Immature natural killer cell (primary cell): Measurements from ENCODE around the gene PLD6. TPM values are rescaled to one million over a fixed set of nuclear protein-coding genes. Genes with fewer than 3 reads are reported as not detected.
"Not testable (repeated sequence)": the region's sequence is repeated elsewhere in the genome, so short reads cannot be mapped to it uniquely, and the experiment has no call there.

Experiments
- DNase-seq, 3 donors: peaks; one replicate each; pipeline ENCODE4 v3.0.0; 2022; ENCODE audit warnings: mixed read lengths in 1 of 3
- H3K27ac Mint-ChIP-seq, 6 donors: one replicate each; pipeline ENCODE4 v1.8.0; 2020; ENCODE audit warnings: mixed read lengths in 6 of 6, mild to moderate bottlenecking in 5 of 6, inconsistent platforms in 4 of 6, moderate library complexity in 3 of 6
- H3K27me3 Mint-ChIP-seq, 3 donors: one replicate each; pipeline ENCODE4 v1.8.0; 2020 to 2021; ENCODE audit warnings: low read depth in 3 of 3, mild to moderate bottlenecking in 3 of 3, mixed read lengths in 3 of 3, moderate library complexity in 3 of 3, inconsistent platforms in 1 of 3
- H3K36me3 Mint-ChIP-seq, 3 donors: one replicate each; pipeline ENCODE4 v1.8.0; 2020; ENCODE audit warnings: mixed read lengths in 3 of 3, inconsistent platforms in 2 of 3, mild to moderate bottlenecking in 2 of 3
- H3K4me1 Mint-ChIP-seq, 2 donors: one replicate each; pipeline ENCODE4 v1.8.0; 2020; ENCODE audit warnings: inconsistent platforms in 2 of 2, mild to moderate bottlenecking in 2 of 2, mixed read lengths in 2 of 2, moderate library complexity in 1 of 2
- H3K4me3 Mint-ChIP-seq, 5 donors: one replicate each; pipeline ENCODE4 v1.8.0; 2020; ENCODE audit warnings: mild to moderate bottlenecking in 5 of 5, mixed read lengths in 5 of 5, inconsistent platforms in 3 of 5, moderate library complexity in 3 of 5
- H3K9me3 Mint-ChIP-seq, 6 donors: one replicate each; pipeline ENCODE4 v1.8.0; 2020; ENCODE audit warnings: mild to moderate bottlenecking in 6 of 6, mixed read lengths in 6 of 6, inconsistent platforms in 4 of 6, moderate library complexity in 3 of 6
- polyA plus RNA-seq, 3 donors: library from polyadenylated mRNA; unstranded; fragments of 300-500 nt; fragmentation: Illumina TruSeq; gene quantifications; one replicate each; pipeline ENCODE4 v1.2.3, GENCODE V29; 2021

PLD6 gene
- polyA plus RNA-seq, 3 donors from 2014 or later: 0.41 to 2.5 (median 1.4) TPM

- Mint-ChIP-seq H3K27me3 (peaks cover 5 to 20% (median 10%) of the 10 kb centered on the region in 3 donors), H3K9me3 (no peaks in the 10 kb centered on the region), H3K27ac (no peak overlapping the region), H3K4me3 (no peak overlapping the region), H3K36me3 (peaks cover 0 to 5% (median 3%) of the 10 kb centered on the region in 3 donors), H3K4me1 (peaks cover 38 to 40% of the 10 kb centered on the region in 2 donors)
- no peak for DNase-seq
Observed at GRCh38 chr17:17201907-17202306, 4.2 kb downstream of the PLD6 start.

- peaks cover 34 to 38% of the 10 kb centered on the region in 2 donors for H3K4me1 Mint-ChIP-seq
Observed at GRCh38 chr17:17201271-17201670, 4.9 kb downstream of the PLD6 start.

GRCh38 chr17:17200831-17201230, 5.3 kb downstream of the PLD6 start:
- DNase-seq: no peak
- Mint-ChIP-seq H3K4me3 (no peak overlapping the region), H3K4me1 (peaks cover 34 to 38% of the 10 kb centered on the region in 2 donors), H3K9me3 (no peaks in the 10 kb centered on the region), H3K27ac (no peak overlapping the region), H3K36me3 (peaks cover 0 to 5% (median 3%) of the 10 kb centered on the region in 3 donors), H3K27me3 (peaks cover 2 to 11% (median 4%) of the 10 kb centered on the region in 3 donors)

More at GRCh38 chr17:17201271-17201670, 4.9 kb downstream of the PLD6 start:
- H3K4me3 Mint-ChIP-seq: no peak overlapping the region
- no peak overlapping the region for H3K27ac Mint-ChIP-seq
- H3K27me3 Mint-ChIP-seq: peaks cover 4 to 14% (median 5%) of the 10 kb centered on the region in 3 donors
- no peak for DNase-seq
- H3K9me3 Mint-ChIP-seq: no peaks in the 10 kb centered on the region
- peaks cover 0 to 5% (median 3%) of the 10 kb centered on the region in 3 donors for H3K36me3 Mint-ChIP-seq

- Mint-ChIP-seq H3K27me3 (peaks cover 0 to 8% (median 0%) of the 10 kb centered on the region in 3 donors), H3K36me3 (peaks cover 0 to 5% (median 3%) of the 10 kb centered on the region in 3 donors), H3K4me3 (no peak overlapping the region), H3K27ac (no peak overlapping the region), H3K9me3 (no peaks in the 10 kb centered on the region), H3K4me1 (peaks cover 29 to 33% of the 10 kb centered on the region in 2 donors)
- no peak for DNase-seq
Observed at GRCh38 chr17:17200311-17200710, 5.8 kb downstream of the PLD6 start.

GRCh38 chr17:17198281-17198680, 7.9 kb downstream of the PLD6 start:
- H3K27ac Mint-ChIP-seq: no peak overlapping the region
- H3K9me3 Mint-ChIP-seq: no peaks in the 10 kb centered on the region
- peaks cover 8 to 13% of the 10 kb centered on the region in 2 donors for H3K4me1 Mint-ChIP-seq
- H3K36me3 Mint-ChIP-seq: peaks cover 0 to 5% (median 3%) of the 10 kb centered on the region in 3 donors
- no peak for DNase-seq
- H3K27me3 Mint-ChIP-seq: peaks cover 0 to 3% (median 2%) of the 10 kb centered on the region in 3 donors
- H3K4me3 Mint-ChIP-seq: no peak overlapping the region

GRCh38 chr17:17196776-17197175, 9.4 kb downstream of the PLD6 start:
- Mint-ChIP-seq H3K27me3 (peaks cover 0 to 3% (median 2%) of the 10 kb centered on the region in 3 donors), H3K4me1 (no peaks in the 10 kb centered on the region), H3K27ac (no peak overlapping the region), H3K36me3 (peaks cover 0 to 5% (median 0%) of the 10 kb centered on the region in 3 donors), H3K4me3 (no peak overlapping the region), H3K9me3 (no peaks in the 10 kb centered on the region)
- no peak for DNase-seq

DNA sequence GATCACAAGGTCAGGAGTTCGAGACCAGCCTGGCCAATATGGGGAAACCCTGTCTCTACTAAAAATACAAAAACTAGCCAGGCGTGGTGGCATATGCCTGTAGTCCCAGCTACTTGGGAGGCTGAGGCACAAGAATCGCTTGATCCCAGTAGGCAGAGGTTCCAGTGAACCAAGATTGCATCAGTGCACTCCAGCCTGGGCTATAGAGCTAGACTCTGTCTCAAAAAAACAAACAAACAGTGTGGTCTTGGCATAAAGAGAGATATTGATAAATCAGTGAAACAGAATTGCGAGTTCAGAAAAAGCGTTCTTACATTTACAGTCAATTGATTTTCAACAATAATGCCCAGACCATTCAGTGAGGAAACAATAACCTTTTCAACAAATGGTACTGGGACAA, 10.7 kb downstream of the PLD6 start:
- not testable (repeated sequence) for H3K27ac Mint-ChIP-seq, H3K4me3 Mint-ChIP-seq, H3K9me3 Mint-ChIP-seq, DNase-seq, H3K4me1 Mint-ChIP-seq, H3K36me3 Mint-ChIP-seq, H3K27me3 Mint-ChIP-seq

GRCh38 chr17:17191961-17192381, 14.2 kb downstream of the PLD6 start:
- Mint-ChIP-seq H3K4me3 (no peak overlapping the region), H3K27ac (no peak overlapping the region), H3K4me1 (no peaks in the 10 kb centered on the region), H3K36me3 (peaks cover 0 to 6% (median 0%) of the 10 kb centered on the region in 3 donors), H3K9me3 (no peaks in the 10 kb centered on the region), H3K27me3 (peaks cover 0 to 3% (median 0%) of the 10 kb centered on the region in 3 donors)
- DNase-seq: no peak

DNA sequence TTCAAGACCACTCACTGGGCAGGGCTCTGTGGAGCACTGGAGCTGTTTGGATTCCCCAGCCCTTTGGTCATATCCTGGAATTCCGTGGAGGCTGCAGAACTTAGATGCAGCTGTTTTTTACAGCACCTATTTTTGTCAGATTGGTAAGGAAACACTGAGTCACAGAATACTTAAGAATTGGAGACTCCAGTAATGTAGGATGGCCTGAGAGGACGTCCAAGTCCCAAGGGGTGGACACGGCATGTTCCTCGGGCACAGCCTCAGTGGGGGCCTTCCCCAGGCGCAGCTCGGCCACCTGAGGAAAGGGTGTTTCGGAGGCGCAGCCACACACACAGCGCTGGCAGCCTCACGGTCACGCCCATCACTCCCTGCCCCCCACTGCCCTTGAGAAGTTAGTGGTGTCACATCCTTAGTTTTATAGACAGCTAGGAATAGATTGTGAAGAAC, 14.8 kb downstream of the PLD6 start:
- no peak overlapping the region for H3K4me3 Mint-ChIP-seq

DNA sequence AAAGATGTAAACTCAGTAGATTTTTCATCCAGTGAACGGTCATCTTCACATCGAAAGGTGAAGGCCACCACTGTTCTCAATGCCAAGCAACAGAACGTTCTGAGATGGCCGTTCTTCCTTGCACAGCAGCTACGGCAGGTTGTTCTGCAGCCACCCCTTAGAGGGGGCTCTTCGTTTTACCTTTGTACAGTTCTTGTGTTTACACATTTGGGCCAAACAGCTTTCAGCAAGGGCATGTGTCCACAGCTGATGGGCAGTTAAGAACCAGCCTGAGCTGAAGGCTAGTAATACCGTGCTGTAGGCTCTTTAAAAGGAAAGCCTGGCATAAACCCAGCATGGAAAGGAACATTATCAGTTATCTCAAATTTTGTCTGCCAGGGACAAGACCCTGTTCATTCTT, 15.9 kb downstream of the PLD6 start:
- no peak overlapping the region for H3K4me3 Mint-ChIP-seq
- H3K36me3 Mint-ChIP-seq: peaks cover 0 to 6% (median 4%) of the 10 kb centered on the region in 3 donors
- H3K4me1 Mint-ChIP-seq: peaks cover 10 to 13% of the 10 kb centered on the region in 2 donors
- no peak overlapping the region for H3K27ac Mint-ChIP-seq
- peaks cover 0 to 4% (median 3%) of the 10 kb centered on the region in 3 donors for H3K27me3 Mint-ChIP-seq
- DNase-seq: no peak
- no peaks in the 10 kb centered on the region for H3K9me3 Mint-ChIP-seq

More for the DNA sequence above, 14.8 kb downstream of the PLD6 start:
- H3K9me3 Mint-ChIP-seq: no peaks in the 10 kb centered on the region
- peak overlapping the region in 1 of 6 donors; percentile 45 for H3K27ac Mint-ChIP-seq
- H3K27me3 Mint-ChIP-seq: peaks cover 0 to 3% (median 0%) of the 10 kb centered on the region in 3 donors
- peaks cover 0 to 1% of the 10 kb centered on the region in 2 donors for H3K4me1 Mint-ChIP-seq
- H3K36me3 Mint-ChIP-seq: peaks cover 0 to 6% (median 0%) of the 10 kb centered on the region in 3 donors
- no peak for DNase-seq

GRCh38 chr17:17189559-17189958, 16.6 kb downstream of the PLD6 start:
- Mint-ChIP-seq H3K4me1 (peaks cover 16 to 19% of the 10 kb centered on the region in 2 donors), H3K36me3 (peaks cover 0 to 6% (median 4%) of the 10 kb centered on the region in 3 donors), H3K27ac (no peak overlapping the region), H3K4me3 (no peak overlapping the region), H3K27me3 (peaks cover 2 to 4% (median 3%) of the 10 kb centered on the region in 3 donors), H3K9me3 (no peaks in the 10 kb centered on the region)
- DNase-seq: no peak

DNA sequence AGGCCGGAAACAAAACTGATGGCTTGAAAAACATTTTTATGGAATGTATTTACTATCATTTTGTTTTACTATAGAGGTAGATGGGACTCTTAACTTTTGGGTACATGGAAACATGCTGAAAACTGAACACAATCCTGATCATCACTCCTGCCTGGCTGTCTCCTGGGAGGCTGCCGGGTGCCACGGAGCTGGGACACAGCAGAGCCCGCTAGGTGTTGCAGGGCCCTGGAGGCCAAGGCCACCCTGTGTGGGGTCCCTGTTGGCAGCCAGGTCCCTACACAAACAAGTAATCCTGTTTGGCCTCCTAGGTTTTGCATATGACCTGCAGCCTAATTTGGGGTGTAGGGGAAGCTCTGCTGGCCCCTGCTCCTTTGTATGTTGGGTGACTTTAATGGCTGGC, 17.5 kb downstream of the PLD6 start:
- DNase-seq: no peak
- H3K4me1 Mint-ChIP-seq: peaks cover 25 to 29% of the 10 kb centered on the region in 2 donors
- no peak overlapping the region for H3K4me3 Mint-ChIP-seq
- no peaks in the 10 kb centered on the region for H3K9me3 Mint-ChIP-seq
- peaks cover 0 to 6% (median 4%) of the 10 kb centered on the region in 3 donors for H3K36me3 Mint-ChIP-seq
- peaks cover 0 to 4% (median 2%) of the 10 kb centered on the region in 3 donors for H3K27me3 Mint-ChIP-seq
- peak overlapping the region in 2 of 6 donors; percentile 2 to 12 for H3K27ac Mint-ChIP-seq

DNA sequence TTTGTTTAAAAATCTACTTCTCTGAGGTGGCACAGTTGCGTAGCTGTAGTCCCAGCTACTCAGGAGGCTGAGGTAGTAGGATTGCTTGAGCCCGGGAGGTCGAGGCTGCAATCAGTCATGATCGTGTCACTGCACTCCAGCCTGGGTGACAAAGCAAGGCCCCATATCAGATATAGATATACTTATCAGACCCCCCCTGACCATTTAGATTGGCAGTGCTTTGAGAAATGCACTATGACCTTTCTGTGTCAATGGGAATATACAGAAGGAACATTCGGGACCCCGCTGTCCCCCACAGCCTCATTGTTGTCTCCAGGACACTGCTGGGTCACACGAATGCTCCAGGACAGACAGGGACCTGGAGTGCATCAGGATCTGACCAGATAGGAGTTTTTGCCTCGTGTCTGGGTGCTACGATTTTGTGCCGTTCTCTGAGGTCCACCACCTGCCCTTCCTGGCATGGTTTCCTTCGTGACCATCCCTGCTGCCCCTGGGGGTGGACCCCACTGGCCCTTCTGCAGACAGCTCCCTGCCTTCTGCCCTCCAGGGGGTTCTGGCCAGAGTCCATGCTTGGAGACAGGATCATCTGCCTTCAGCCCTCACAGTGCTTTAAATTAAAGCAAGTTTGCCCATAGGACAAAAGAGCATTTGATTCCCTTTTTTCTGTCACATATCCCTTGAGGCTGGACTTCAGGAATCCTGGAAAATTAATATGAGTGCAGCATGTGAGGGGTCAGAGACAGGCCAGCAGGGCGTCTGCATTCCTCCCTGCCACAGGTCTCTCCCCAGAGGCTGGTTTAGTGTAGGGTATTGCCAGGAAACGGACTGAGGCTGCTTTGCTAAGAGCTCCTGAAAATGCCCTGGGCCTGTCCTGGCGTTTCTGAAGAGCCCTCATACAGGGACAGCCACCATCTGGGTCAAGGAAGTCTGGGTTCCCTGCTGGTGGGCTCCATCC, 19.3 kb downstream of the PLD6 start:
- peaks cover 0 to 10% (median 4%) of the 10 kb centered on the region in 3 donors for H3K36me3 Mint-ChIP-seq
- H3K27ac Mint-ChIP-seq: peak overlapping the region; percentile 14 to 91 (median 41)
- DNase-seq: no peak
- peaks cover 0 to 4% (median 2%) of the 10 kb centered on the region in 3 donors for H3K27me3 Mint-ChIP-seq
- peak overlapping the region in 1 of 5 donors; percentile 71 for H3K4me3 Mint-ChIP-seq
- no peaks in the 10 kb centered on the region for H3K9me3 Mint-ChIP-seq
- H3K4me1 Mint-ChIP-seq: peaks cover 25 to 30% of the 10 kb centered on the region in 2 donors

GRCh38 chr17:17186051-17186450, 20.1 kb downstream of the PLD6 start:
- no peaks in the 10 kb centered on the region for H3K9me3 Mint-ChIP-seq
- H3K36me3 Mint-ChIP-seq: peaks cover 0 to 12% (median 4%) of the 10 kb centered on the region in 3 donors
- H3K27ac Mint-ChIP-seq: peak overlapping the region in 4 of 6 donors; percentile 42 to 91 (median 82)
- H3K27me3 Mint-ChIP-seq: peaks cover 0 to 4% (median 2%) of the 10 kb centered on the region in 3 donors
- no peak for DNase-seq
- H3K4me3 Mint-ChIP-seq: peak overlapping the region in 1 of 5 donors; percentile 71
- H3K4me1 Mint-ChIP-seq: peaks cover 25 to 30% of the 10 kb centered on the region in 2 donors
